Lung (tissue), 12 donors: ENCODE measurements around the gene PRR30. TPM values are rescaled to one million over a fixed set of nuclear protein-coding genes. Genes with fewer than 3 reads are reported as not detected.

ENCODE experiments used
- ATAC-seq: fragments of 200-7000 bp; cut with Tn5 transposase; one replicate; pipeline ENCODE4 v1.9.1; 2020; ENCODE audit warnings: moderate number of reproducible peaks; ENCODE audit not compliant: insufficient read depth, low FRiP score
- DNase-seq, 3 donors: peaks; one replicate each; pipeline ENCODE4 v3.0.0-alpha.2; 2013 to 2017
- H3K27ac ChIP-seq, 2 donors: one replicate each; pipeline ENCODE4 v1.5.1; 2013; ENCODE audit warnings: mild to moderate bottlenecking in 2 of 2, moderate library complexity in 2 of 2, control low read depth in 1 of 2, inconsistent platforms in 1 of 2, low read depth in 1 of 2, low read length in 1 of 2
- H3K27me3 ChIP-seq, 3 donors: one replicate each; pipeline ENCODE4 v1.5.1; 2013; ENCODE audit warnings: low read length in 2 of 3; ENCODE audit not compliant: control insufficient read depth in 3 of 3, insufficient read depth in 3 of 3
- H3K36me3 ChIP-seq, 4 donors: one replicate each; pipeline ENCODE4 v1.5.1; 2013; ENCODE audit warnings: low read length in 4 of 4, mild to moderate bottlenecking in 1 of 4, moderate library complexity in 1 of 4; ENCODE audit not compliant: control insufficient read depth in 4 of 4, insufficient read depth in 4 of 4
- H3K4me1 ChIP-seq, 5 donors: one replicate each; pipeline ENCODE4 v1.5.1; 2013; ENCODE audit warnings: low read length in 5 of 5, mild to moderate bottlenecking in 2 of 5, moderate library complexity in 1 of 5; ENCODE audit not compliant: control insufficient read depth in 5 of 5, insufficient read depth in 5 of 5
- H3K4me3 ChIP-seq: one replicate; pipeline ENCODE4 v1.5.1; 2013; ENCODE audit warnings: mild to moderate bottlenecking, control low read depth, moderate library complexity
- H3K9ac ChIP-seq, 2 donors: one replicate each; pipeline ENCODE4 v1.5.1; 2013; ENCODE audit warnings: low read length in 2 of 2, control low read depth in 1 of 2; ENCODE audit not compliant: insufficient read depth in 1 of 2
- H3K9me3 ChIP-seq, 4 donors: one replicate each; pipeline ENCODE4 v1.5.1; 2013; ENCODE audit warnings: low read length in 3 of 4, mild to moderate bottlenecking in 1 of 4, moderate library complexity in 1 of 4; ENCODE audit not compliant: control insufficient read depth in 4 of 4, insufficient read depth in 3 of 4
- CTCF ChIP-seq: IDR thresholded peaks from 2 replicates; pipeline ENCODE4 v1.5.1; 2012; ENCODE audit warnings: mild to moderate bottlenecking; ENCODE audit errors: control extremely low read depth, extremely low read depth
- WGBS, 2 donors: extraction: QIAGEN DNeasy Blood & Tissue Kit; methylation state at CpG; one replicate each; pipeline ENCODE4 v1.1.7; 2013; 5-methylcytosine and 5-hydroxymethylcytosine counted together
- polyA plus RNA-seq, 2 donors: library from polyadenylated mRNA; stranded (reverse); fragments of 200-250 nt; gene quantifications; one replicate each; pipeline ENCODE4 v1.2.1, GENCODE V29; 2013
- total RNA-seq, 2 donors: library from RNA; depleted of rRNA in 1 of 2; stranded (reverse); fragments of >200 nt in 1 of 2; gene quantifications; one replicate each; pipeline ENCODE4 v1.2.1, GENCODE V29; 2014 to 2021
- donor health status: control.
- donor health status: control.
- donor health status: Bipolar disorder and iron deficiency.
- donor health status: healthy.
- donor health status: DM: yes; HTN: yes; CAD: no.

The PRR30 gene
- total and polyA plus RNA-seq, 4 donors: not detected

- 93 to 95% methylated on average over 11 of the region's 11 CpGs for WGBS, 2 donors
- DNase-seq: no peak
- peaks cover 0 to 29% (median 21%) of the 10 kb centered on the region in 4 donors for H3K36me3 ChIP-seq
Measured at GRCh38 chr2:27131429-27131828, 7.8 kb downstream of the PRR30 start.

GRCh38 chr2:27130396-27130795 lies 8.8 kb downstream of the PRR30 start:
- Histone ChIP-seq H3K9ac (no peak overlapping the region), H3K27me3 (no peaks in the 10 kb centered on the region), H3K36me3 (peaks cover 0 to 29% (median 21%) of the 10 kb centered on the region in 4 donors), H3K9me3 (no peaks in the 10 kb centered on the region), H3K27ac (no peak overlapping the region), H3K4me1 (peaks cover 0 to 12% (median 8%) of the 10 kb centered on the region in 5 donors), H3K4me3 (no peak overlapping the region)
- no peak for TF ChIP-seq CTCF
- DNase-seq (no peak), ATAC-seq (no peak)
- WGBS, 2 donors: 93 to 97% methylated on average over 10 of the region's 10 CpGs

More at GRCh38 chr2:27131429-27131828, 7.8 kb downstream of the PRR30 start:
- no peak overlapping the region for H3K4me3 ChIP-seq
- H3K27me3 ChIP-seq: no peaks in the 10 kb centered on the region
- peaks cover 0 to 12% (median 8%) of the 10 kb centered on the region in 5 donors for H3K4me1 ChIP-seq
- no peak for ATAC-seq
- no peaks in the 10 kb centered on the region for H3K9me3 ChIP-seq
- no peak overlapping the region for H3K27ac ChIP-seq
- H3K9ac ChIP-seq: no peak overlapping the region
- TF ChIP-seq CTCF: no peak

- ATAC-seq (no peak), DNase-seq (no peak)
- Histone ChIP-seq H3K9ac (no peak overlapping the region), H3K27me3 (no peaks in the 10 kb centered on the region), H3K4me3 (no peak overlapping the region), H3K9me3 (no peaks in the 10 kb centered on the region), H3K27ac (no peak overlapping the region), H3K4me1 (peaks cover 0 to 12% (median 10%) of the 10 kb centered on the region in 5 donors), H3K36me3 (peaks cover 0 to 29% (median 21%) of the 10 kb centered on the region in 4 donors)
- TF ChIP-seq CTCF: no peak
- WGBS, 2 donors: 79 to 82% methylated on average over 11 of the region's 11 CpGs
Measured at GRCh38 chr2:27128668-27129571, 10.3 kb downstream of the PRR30 start.
